ENCODE results near the gene CRB3. TPM values are rescaled to one million over a fixed set of nuclear protein-coding genes. Genes with fewer than 3 reads are reported as not detected.

CRB3 gene
- total and polyA plus RNA-seq, 9 of the 15 experiments (the other 6 are each of a cell fraction or from before 2014, with no cell fraction given) = 0.49 TPM; not detected in 8

DNA sequence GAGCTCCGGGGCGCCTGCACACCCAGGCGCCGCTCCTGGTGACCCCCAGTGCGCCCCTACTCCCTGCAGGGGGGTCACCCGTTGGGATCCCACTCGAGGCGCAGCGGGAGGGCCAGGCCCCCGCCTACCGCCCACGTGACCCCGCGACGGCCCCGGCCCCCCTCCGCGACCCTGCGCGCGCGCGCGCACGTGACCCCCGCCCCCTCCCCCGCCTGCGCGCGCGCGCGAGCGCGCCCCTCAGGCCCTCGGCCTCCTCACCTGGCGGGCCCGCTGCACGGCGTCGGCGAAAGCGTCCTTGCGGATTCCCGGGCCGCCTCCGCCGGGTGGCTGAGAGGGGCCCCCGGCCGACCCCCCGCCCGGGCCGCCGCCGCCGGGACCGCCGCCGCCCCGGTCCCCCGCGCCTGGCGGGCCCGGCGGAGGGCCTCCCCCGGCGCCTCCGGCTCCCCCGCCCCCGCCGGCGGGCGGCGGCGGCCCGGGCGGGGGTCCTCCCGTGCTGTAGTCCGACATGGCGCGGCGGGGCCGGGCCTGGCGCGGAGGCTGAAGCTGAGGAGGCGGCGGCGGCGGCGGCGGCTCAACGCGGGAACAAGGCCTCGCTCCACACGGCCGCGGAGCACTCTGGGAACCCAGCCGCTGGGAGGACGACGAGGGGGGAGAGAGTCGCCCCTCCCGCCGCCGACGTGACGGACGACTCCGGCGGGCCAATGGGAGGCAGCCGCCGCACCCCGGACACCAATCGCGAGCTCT lies 39.7 kb upstream of the CRB3 start, which contains the start of gene KHSRP (continued):
- TF ChIP-seq, protein P1, sequence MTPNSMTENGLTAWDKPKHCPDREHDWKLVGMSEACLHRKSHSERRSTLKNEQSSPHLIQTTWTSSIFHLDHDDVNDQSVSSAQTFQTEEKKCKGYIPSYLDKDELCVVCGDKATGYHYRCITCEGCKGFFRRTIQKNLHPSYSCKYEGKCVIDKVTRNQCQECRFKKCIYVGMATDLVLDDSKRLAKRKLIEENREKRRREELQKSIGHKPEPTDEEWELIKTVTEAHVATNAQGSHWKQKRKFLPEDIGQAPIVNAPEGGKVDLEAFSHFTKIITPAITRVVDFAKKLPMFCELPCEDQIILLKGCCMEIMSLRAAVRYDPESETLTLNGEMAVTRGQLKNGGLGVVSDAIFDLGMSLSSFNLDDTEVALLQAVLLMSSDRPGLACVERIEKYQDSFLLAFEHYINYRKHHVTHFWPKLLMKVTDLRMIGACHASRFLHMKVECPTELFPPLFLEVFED (CRISPR knock-in tag; conservative IDR thresholded peaks at IDR 0.05) = no peak
- TF ChIP-seq ZNF518B (CRISPR knock-in tag; IDR thresholded peaks at IDR 0.05) (no peak), GTF2F1 (IDR thresholded peaks at IDR 0.05; ENCODE audit: low read depth, low read length) (no peak), MYNN (IDR thresholded peaks at IDR 0.05) (no peak), MYNN (CRISPR knock-in tag; IDR thresholded peaks at IDR 0.05) (no peak), NFE2 (IDR thresholded peaks at IDR 0.05; ENCODE audit: low read depth) (no peak), ATF1 (CRISPR knock-in tag; IDR thresholded peaks at IDR 0.05) (peak; percentile 61), ATF1 (tag; IDR thresholded peaks at IDR 0.05) (no peak), ZNF551 (CRISPR knock-in tag; IDR thresholded peaks at IDR 0.05) (no peak), GTF3C2 (IDR thresholded peaks at IDR 0.05; ENCODE audit: borderline replicate concordance, extremely low read depth, insufficient read length) (no peak), ZNF384 (IDR thresholded peaks at IDR 0.05; ENCODE audit: low read depth, low read length) (no peak), ZFP1 (CRISPR knock-in tag; IDR thresholded peaks at IDR 0.05) (no peak), NFE2L1 (tag; IDR thresholded peaks at IDR 0.05; ENCODE audit: borderline replicate concordance, low read depth) (no peak), SIN3B (IDR thresholded peaks at IDR 0.05; ENCODE audit: low read depth) (0 out of 2 replicates have a peak, but pooled peaks have one; percentile 35), FOXA3 (CRISPR knock-in tag; conservative IDR thresholded peaks at IDR 0.05 in 1 of 2, IDR thresholded peaks at IDR 0.05 in 1 of 2) (no peak), ARID3B (CRISPR knock-in tag; IDR thresholded peaks at IDR 0.05; ENCODE audit: borderline replicate concordance) (no peak)

Data from K562 (cell line).